GM19324 (cell line): ENCODE measurements around the gene RHOV.

ENCODE experiments used
- ATAC-seq: cut with Tn5 transposase; IDR thresholded peaks from one replicate; pipeline ENCODE4 v1.9.1; 2021; ENCODE audit warnings: mild to moderate bottlenecking, moderate library complexity; ENCODE audit not compliant: unreplicated experiment, low FRiP score

Gene RHOV

GRCh38 chr15:40850576-40851112, 23.4 kb downstream of the RHOV start:
- no peak for ATAC-seq

DNA sequence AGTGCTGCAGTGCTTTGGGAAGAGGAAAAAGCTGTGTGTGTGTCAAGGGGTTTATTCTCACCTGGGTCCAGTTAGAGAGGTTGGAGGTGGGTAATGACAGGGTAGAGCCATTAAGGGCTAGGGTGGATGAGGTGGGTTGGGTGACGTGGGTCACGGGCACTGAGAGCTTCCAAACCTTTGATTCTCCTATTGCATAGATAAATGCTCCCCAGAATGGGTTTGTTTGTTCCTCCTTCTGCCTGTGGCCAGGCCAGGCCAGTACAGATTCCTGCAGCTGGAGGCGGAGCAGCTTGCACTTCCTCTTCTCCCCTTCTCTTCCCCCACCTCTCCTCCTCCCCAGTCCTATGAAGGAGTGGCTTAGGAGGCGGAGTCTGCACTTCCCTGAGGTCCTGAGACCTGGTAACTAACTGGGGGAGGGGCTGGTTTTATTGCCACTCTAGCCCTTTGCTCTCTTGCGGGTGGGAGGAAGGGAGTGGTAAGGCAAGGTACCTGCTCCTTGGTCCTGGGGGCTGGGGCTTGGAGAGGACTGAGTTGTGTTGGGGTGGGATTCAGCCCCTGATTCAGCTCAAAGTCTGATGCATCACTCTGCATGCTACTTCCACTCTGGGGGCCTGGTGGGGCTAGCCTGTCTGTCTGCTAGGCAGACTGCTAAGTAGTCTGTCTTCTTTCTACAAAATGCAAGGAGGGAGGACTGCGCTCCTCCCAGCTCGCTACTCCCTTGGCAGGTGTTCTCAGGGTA, 26.6 kb downstream of the RHOV start:
- ATAC-seq = peak; percentile 70

DNA sequence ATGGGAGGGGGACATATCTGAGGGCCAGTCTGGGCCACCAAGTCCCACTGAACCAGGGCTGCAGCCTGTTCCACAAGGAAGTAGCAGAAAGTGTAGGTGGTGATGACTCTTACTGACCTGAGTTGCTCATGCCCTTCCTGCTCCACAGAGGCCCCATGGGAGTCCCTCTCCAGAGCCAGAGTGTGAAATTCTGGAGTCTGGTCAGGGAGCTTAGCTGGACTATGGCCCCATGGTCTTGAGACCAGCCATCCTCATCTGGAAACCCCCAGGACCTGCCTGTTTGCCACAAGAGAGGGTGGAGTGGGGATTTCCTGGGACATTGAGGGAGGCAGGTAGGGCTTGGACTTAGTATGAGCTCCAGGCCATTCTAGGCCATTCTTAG, 27.2 kb downstream of the RHOV start:
- ATAC-seq = peak; percentile 14

DNA sequence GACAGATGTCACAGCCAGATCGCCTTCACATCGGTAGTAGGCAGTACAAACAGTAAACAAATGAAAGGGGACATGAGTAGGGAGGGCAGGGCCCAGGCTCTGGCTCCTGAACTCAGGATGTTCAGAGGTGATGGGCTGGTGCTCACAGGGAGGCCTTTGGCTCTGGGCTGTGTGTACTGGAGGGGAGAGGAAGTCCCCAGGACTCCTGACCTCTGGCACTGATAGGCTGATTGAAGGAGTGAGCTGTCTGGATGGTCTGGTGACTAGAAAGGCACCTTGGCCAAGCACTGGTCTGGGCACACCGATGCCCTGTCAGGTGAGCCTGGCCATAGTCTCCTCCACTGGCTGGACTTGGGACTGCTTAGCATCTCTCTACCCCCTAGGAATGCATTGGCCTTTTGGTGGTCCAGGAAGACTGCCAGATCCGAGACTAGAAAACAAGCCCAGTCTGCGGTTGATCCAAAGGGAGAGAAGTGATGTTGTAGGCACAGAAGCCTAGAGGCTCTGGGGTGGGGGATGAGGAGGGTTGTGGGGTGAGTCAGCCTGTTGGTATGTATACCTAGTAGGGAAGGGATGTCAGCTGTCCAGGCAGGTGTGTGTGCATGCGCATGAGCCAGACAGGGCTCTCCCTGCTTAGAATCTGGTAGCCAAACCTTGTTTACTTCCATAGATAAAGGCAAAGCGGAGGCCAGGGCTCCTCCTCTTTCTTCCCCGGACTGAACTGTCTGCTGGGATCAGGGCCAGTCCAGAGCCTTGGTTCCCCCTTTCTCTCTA, 28.3 kb downstream of the RHOV start:
- no peak for ATAC-seq

GRCh38 chr15:40845036-40845435, 29.0 kb downstream of the RHOV start:
- ATAC-seq = no peak

DNA sequence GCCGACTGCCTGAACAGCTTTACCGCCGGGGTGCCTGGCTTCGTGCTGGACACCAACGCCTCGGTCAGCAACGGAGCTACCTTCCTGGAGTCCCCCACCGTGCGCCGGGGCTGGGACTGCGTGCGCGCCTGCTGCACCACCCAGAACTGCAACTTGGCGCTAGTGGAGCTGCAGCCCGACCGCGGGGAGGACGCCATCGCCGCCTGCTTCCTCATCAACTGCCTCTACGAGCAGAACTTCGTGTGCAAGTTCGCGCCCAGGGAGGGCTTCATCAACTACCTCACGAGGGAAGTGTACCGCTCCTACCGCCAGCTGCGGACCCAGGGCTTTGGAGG, 29.4 kb downstream of the RHOV start:
- ATAC-seq = no peak

DNA sequence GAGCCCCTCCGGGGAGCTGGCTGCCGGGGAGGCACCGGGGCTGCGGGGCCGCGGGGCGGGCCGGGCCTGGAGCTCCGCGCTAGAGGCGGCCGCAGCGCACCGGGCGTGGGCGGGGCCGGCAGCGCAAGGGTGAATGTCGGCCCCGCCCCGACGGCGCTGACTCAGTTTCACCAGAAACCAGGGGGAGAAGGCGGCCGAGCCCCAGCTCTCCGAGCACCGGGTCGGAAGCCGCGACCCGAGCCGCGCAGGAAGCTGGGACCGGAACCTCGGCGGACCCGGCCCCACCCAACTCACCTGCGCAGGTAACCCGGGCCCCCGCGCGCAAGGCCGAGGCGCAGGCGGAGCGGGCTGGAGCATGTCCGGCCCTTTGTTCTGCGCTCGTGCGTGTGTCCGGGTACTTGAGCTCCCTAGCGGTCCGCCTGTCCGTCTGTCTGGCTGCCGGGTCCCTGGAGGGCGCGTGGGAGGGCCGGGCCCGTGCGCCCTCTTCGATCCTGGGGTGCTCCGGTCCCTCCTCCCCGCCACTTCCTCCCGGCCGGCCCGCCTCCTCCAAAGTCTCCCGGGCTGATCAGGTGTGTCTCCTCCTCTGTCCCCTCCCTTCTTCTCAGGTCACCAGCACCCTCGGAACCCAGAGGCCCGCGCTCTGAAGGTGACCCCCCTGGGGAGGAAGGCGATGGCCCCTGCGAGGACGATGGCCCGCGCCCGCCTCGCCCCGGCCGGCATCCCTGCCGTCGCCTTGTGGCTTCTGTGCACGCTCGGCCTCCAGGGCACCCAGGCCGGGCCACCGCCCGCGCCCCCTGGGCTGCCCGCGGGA, 29.9 kb downstream of the RHOV start, which contains the start of gene SPINT1:
TSS of gene SPINT1 (plus strand) at position 164 of the 811 bp plus-strand sequence. CDS start at position 671, 507 bp downstream.
- no peak for ATAC-seq

- no peak for ATAC-seq
Observed at GRCh38 chr15:40843261-40843884, 30.7 kb downstream of the RHOV start.

- ATAC-seq = no peak
Observed at GRCh38 chr15:40841741-40842140, 32.3 kb downstream of the RHOV start.

DNA sequence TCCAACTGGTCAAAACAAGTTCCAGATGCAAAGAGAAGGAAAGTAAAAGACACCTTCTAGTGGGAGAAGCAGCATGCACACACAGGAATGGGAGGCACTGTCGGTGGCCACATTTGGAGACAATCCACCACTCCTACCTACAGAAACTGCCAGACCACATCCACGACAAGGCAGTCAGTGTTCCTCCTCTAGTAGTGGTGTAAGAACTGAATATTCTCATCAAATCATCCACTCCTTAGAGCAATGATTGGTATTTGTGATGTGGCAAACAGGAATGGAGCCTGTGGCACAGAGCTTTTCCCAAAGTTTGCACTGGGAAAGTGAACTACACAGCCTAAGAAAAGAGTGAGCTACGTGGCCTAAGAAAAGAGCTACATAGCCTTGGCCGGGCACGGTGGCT, 35.3 kb downstream of the RHOV start:
- ATAC-seq = no peak

DNA sequence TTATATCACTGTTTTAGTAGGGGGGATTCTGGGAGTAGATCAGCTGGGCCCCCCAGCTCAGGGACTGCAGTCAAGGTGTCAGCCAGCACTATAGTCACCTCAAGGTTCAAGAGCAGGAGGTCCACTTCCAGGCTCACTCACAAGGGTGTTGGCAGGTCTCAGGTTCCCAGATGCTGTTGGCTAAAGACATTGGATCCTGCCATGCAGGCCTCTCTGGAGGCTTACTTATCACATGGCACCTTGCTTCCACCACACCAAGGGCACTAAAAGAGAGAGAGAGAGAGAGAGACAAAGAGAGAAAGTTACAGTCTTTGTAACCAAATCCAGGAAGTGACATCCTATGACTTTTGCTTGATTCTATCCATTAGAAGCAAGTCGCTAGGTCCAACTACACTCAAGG, 38.0 kb downstream of the RHOV start:
- ATAC-seq = no peak

DNA sequence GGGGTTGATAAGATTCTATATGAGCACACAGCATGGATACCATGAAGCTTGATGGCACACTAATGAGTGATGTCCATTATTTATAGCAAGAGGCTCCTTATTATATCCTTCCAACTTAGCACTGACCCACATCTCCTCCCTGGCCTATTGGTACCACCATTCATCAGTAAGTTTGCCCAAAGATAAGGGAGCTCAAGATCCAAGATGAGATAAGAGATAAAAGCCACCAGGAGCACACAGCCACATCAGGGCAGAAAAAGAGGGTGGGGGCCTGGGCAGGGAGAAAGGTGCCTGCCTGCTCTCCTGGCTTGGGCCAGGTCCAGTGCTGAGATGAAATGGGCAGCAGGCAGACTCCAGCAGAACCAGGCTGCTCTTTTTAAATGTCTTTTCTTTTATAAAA, 41.1 kb downstream of the RHOV start:
- ATAC-seq = no peak

DNA sequence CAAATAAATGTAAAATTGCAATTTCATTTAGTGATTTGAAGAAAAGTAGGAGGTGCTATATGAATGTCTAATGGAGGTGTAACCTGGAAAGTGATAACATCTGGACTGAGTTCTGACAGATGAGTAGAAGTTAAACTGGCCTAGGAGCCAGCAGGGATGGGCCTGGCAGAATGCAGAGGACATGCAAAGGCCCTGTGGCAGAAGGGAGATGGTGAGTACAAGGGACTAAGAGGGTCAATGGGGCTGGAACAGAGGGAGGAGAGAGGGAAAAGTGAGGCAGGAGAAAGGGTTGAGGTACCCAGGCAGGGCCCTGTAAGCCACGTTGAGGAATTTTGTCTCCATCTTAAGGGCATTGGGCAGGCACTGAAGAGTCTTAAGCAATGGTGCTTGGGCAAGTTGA, 42.2 kb downstream of the RHOV start:
- ATAC-seq = no peak

DNA sequence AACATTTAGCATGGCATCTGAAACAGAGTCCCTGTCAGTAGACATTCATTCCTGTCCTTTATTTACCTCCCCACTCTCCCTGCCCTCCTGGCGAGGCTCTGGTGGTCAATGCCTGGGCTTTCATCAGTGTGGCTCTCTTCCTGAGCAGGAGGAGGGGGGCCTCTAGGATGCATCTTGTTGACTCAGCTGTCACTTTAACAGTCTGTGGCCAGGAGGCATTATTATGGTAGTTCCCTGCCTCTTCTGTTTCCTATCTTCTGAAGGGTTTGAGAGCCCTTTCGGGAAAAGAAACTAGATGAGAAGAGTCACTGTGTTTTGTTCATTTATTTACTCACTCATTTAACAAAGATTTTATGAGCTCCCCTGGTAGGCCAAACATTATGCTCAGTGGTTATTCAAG, 43.1 kb downstream of the RHOV start:
- ATAC-seq = no peak

- no peak for ATAC-seq
Observed at GRCh38 chr15:40829115-40829514, 44.9 kb downstream of the RHOV start.

DNA sequence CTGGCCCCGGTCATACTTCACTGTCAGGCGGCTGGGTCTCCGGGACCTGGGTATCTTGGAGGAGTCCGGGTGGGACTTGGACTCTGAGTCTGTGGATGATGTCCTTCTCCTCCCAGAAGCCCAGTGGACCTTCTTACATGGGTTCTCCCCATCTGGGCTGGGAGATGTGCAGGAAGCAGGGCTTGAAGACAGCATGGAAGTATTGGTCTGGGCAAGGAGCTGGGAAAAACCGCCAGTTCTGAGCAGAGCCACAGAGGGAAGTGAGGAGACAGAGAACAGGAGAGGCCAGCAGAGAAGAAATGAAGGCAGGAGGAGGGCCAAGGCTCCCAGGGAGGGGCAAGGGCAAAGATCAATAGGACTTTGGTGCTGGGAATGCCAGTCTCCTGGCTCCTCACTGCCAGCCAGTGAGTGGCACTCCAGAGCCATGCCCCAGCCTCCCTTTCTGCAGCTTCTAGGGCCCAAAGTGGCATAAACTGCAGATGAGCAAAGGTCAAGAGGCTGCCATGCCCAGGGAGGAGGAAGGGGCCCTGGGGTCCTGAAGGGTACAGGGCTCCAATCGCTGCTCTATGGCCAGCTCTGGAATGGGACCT, 45.5 kb downstream of the RHOV start, which contains the start of gene PPP1R14D:
TSS of gene PPP1R14D (minus strand) at position 262 of the 590 bp plus-strand sequence. CDS start at position 195, 67 bp downstream.
- no peak for ATAC-seq

GRCh38 chr15:40826423-40827075, 47.5 kb downstream of the RHOV start:
- ATAC-seq = no peak

GRCh38 chr15:40825661-40826422, 48.2 kb downstream of the RHOV start:
- ATAC-seq = no peak
